ENCODE data around the gene FGD6.

- TF ChIP-seq PKNOX1 (IDR thresholded peaks at IDR 0.05) (no peak), ARNT (IDR thresholded peaks at IDR 0.05) (no peak)
Observed at GRCh38 chr12:95118788-95119179, 98.5 kb downstream of the FGD6 start.
